Measurements from ENCODE around the gene SLC22A23.

The SLC22A23 gene

DNA sequence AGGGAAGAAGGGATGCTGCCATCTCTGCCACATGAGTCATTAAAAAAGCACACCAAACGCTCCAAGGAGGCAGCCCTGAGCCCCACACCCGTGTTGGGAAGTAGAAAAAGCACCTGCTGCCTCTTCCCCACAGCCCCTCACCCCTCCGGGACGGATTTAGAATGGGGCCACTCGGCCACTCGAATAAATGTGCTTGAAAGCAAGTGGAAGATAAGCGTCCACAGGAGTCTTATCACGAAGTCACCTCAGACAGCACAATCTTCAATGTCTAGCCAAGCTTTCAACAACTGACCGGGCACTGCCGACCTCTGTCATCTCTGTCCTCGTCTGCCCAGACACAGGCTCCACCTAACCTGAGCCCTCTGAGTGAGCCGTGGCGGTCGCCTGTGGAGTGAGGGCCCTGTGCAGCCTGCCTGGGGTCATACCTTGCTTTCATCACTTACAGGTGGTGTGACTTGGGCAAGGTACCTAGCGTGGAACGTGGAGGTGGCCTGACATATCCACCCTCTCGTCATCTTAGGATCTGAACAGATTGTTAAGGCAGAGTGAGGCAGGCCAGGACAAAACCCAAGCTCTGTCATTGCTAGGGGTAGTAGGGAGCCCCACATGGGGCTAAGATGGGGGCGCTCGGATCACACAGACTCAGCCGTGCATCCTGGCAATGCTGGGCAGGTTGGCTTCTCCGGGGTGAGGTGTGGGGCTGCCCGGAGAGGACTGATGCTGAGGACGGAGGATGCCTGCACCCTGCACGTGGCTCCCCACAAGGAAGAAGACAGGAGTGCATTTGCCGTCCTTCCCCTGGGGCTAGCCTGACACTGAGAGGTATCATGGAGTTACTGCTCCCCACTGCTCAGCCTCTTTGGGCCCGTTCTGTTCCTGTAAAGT, 163.3 kb downstream of the SLC22A23 start:
- no peak for DNase-seq

DNA sequence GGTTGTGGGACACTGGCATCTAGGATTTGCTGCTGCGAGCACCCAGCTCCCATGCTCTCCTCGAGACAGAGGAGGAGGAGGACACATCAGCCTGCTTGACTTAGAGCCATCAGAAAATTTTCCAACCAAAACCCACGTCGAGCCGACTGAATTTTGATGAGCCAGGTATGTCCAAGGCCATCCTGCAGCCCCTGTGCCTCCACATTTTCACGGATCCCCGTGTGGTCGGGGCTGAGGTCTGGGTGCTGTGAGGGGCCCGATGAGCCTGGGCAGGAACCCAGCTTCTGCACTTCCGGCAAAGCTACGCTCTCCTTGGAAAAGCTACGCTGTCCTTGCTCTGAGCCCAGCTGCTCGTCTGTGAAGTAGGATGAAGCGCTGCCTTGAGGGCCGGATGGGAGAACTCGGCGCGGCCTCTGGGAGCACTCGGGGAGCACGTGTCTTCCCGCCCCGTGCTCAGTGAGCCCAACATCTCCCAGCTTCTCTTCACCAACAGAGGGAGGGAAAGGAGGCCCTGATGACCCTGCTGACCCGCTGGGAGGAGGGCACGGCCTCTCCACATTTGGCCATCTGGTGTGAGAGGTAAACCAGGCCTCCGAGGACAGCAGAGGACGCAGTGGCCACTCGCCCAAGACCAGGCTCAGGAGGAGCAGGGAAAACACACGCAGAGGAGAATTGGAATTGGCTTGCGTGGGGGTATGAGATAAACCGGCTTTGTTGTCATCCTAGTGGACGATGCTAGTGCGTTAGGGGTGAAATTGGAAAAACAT, 164.2 kb downstream of the SLC22A23 start:
- DNase-seq, result no peak

DNA sequence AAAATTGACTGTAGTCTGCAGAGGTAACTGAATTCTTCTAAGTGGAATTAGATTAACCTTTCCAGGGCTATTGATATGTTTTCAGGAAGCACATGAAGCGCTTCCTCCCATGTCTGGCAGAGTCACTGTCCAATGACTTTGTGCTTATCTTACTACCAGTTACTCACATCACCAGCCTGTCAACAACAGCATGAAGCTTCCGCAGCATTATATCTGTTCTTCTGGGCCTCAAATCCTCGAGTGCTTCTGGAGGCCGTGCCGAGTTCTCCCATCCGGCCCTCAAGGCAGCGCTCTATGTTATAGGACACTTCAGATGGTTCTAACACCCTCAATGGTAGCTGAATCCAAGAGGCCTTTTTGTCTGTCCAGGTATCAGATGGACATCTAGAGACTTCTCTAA, 164.9 kb downstream of the SLC22A23 start:
- no peak for DNase-seq

DNA sequence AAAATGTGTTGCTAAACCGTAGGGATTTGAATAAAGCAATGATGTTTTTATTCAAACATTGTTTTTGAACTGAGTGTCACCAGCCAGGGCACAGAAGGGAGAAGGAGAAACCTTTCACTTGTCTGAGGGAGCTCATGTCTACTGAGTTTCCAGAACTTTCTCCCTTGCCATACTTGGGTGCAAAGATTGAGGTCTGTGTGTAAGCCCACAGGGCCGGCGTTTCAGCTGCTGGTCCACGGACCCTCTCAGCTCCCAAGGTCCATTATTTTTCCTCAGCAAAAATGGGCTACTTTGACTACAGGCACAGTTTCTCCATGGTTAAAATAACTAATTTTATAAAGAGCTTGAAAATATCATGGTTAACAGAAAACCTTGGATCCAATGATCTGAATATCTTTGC, 165.5 kb downstream of the SLC22A23 start:
- no peak for DNase-seq

DNA sequence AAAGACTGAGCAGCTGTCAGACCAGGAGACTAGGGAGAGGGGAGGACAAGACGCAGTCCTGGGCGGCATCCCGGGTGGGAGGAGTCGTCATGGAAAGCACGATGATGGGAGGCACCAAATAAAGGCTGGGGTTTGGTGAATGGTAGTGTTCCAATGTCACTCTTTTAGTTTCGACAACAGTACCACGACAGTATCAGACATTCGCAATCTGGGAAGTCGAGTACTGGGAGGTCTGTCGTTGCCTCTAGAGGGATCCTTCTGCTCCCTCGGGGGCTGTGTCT, 166.0 kb downstream of the SLC22A23 start:
- DNase-seq, result no peak

DNA sequence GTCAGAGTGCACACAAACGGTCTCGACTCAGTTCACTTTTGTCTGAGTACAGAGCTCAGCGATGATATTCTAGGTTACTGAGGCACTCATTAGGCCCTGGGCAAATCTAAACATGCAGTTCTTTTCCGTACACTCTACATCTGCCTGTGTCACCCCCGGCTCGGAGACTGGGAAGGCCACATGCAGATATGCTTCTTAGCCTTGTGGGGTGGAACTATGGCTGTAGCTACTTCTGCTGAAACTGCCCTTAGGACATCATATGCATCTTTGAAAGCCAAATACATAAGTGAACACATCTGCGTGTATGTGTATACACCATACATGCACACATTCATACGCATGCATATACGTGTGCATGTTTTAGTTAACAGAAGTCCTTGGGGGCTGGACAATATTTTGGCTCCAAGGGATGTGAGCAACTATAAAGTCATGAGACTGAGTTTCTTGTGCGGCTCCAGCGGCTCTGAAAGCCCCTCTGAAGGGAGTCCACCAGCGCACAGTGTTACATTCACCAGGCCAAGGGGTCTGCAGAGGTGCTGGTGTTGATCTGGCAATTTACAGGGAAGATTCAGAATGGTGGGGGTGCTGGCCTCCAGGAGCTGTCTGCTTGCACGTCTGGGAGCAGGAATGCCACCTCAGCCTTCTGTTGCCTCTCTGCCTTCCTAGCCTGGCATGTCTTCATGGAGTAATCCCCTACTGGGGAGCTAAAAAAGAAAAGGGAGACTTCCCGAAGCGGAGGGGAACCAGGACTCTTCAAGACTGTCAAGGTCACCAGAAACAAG, 166.5 kb downstream of the SLC22A23 start:
- no peak for DNase-seq

DNA sequence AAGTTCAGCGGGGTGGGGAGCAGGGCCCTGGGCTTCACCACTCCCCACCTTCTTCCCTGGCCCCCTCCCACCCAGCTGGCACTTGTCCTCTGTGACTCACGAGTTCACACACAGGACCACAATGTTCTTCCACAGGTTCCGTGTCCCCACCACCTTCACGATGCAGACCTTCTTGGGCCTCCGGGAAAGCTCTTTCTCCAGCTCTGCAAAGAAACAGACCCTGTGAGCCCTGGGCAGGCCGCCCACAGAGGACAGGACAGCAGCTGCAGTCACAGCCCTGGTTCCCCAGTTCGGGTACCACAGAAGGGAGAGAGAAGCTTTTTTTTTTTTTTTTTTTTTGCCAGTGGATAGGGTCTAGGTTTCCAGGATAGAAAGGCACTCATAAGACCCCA, 167.2 kb downstream of the SLC22A23 start:
- no peak for DNase-seq

DNA sequence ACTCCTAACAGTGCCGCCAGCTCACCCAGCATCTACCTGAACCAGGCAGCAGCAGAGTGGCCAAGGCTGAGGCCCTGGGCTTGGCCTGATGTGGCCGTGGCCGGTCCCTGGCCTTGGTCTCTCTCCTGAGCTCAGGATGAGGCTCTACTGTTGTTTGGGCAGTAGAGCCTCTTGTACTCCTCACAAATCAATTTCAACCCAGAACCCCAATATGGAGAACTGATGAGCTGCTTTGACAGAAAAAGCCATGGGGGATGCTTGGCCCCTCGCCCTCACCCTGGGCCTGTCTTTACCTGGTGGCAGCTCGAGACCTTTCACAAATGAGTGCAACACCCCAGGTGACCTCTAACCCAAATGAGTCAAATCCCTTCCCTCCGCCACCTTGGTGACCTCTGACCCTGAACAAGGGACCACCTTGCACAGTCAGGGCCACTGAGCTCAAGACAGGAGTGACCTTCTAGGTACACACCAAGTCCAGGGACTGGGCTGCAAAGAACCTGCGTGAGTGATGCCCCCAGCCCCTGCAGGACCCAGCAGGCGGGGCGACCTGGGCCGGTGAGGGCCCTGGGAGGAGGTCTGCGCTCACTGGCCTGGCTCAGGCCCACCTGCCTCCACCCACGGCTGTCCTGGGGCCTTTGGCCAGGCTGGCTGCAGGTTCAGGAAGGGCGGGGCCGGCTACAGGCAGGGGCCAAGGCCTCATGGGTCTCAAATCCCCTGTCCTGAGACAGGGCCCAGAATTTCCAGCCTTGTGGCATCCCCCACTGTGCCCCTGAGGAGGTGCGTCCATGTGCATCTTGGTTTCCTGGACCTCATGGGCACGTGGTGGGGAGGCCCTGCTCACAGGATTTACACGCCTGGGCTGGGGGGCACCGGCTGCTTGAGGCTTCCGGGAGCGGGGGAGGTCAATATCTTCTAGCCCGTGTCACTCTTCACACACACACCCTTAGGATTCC, 167.9 kb downstream of the SLC22A23 start:
- DNase-seq, result no peak

DNA sequence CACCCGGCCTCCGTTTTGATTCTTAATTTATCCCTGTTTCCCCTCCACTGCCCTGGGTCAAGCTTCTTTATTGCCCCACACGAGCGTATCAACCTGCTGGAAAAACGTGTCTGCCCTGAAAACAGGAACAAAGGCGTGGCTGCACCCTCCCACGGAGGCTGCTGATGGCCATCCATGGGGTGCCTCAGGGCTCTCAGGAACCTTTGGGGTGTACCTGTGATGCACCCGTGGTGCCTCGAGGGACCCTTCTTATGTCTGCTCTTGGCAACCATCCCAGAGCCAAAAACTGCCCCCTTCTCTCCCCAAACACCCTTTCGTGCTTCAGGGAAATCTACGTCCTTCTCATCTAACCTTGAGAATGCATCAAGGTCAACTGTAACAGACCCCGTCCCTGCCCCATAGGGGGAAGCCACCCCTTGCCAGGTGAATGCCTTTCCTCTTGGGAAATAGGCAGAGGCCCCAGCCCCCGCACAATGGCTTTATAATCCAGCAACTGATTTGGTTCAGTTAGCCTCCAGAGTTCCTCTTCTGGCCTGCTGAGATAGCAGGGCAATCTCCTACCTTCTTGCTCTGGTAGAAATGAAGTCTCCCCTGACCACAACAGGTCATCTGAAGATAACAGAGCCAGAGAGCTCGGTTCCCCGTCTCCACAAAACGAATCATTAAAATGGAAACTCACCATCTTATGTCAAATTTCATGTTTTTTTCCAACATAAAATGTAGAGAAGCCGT, 168.7 kb downstream of the SLC22A23 start:
- no peak for DNase-seq

DNA sequence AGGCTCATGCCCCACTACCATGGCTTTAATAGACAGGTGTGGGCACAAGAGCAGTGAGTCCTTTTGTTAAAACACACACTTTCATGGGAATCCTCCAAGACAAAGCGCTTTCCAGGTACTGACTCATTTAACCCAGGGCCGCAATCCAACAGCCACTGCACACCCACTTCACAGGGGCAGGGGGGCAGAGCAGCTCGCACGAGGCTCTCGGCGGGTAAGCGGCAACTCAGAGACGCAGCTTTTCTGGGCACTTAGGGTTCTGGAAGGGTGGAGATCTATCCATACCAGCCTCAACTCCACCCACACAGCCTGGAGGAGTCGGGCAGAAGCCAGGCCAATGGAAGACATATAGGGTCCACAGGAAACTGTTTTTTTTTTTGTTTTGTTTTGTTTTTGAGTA, 169.5 kb downstream of the SLC22A23 start:
- no peak for DNase-seq

DNA sequence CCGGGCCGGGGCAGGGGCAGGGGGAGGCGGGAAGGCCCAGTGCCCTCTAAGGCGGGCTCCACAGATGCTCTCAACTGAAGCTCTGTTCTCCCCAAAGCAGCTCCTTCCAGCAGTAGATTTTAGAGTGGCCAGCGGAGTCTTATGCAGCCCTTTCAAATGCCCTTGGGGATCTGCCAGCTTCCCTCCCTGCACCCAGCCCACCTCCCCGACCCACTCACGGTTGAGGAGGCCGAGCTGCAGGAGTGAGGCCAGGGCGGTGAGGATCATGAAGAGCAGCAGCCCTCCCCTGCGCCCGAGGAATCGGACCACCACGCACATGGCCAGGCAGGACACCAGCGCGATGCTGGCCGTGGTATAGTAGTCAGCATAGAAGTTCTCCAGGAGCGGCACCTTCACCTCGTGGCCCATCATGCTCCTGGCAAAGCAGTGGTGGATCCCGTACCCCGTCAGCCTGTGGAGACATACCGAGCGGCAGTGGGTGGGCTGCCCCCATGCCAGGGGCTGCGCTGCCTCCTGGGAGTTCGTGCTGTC, 170.1 kb downstream of the SLC22A23 start:
- no peak for DNase-seq

DNA sequence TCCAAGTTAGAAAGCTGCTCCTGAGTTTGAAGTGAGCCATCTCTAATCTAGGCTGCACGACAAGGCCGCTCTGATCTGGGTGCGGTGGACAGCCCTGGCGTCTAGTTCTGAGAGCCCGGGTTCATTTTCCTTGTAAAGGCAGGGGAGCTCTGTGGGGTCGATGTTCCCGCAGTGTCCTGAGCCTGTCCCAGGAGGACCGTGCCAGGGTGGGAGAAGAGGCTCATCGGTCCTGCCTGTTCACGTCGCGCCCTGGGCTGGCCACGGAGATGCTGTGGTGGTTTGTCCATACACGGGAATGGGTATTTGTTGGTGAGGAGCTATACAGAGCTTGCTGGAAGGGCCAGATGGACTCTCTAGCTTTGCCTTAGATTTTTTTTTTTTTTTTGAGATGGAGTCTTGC, 171.1 kb downstream of the SLC22A23 start:
- no peak for DNase-seq

DNA sequence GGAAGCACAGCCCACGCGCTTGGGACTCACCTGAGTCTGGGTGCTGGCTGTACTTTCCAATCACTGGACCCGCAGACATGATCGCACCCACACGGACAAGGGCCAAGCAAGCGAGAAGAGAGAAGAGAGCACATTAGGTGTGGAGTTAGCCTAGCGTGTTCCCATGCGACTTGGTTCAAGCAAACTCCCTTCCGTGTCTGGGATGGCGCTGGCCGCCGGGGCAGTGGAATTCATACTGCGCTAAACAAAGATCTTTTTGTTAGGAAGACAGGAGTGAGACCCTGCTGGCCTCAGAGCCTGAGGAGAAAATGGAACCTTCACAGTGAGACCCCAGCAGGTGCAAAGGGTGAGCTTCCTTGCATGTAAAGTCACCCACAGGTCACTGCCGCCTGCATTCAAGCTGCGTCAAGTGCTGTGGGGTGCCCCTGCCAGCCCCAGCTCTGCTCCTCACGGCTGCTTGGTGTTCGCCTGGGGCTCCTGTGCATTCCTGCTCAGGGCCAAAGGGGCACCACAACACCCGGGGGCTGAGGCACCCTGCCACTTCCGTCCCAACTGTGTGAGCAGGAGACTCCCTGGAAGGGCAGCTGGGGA, 171.7 kb downstream of the SLC22A23 start:
- DNase-seq, result no peak

DNA sequence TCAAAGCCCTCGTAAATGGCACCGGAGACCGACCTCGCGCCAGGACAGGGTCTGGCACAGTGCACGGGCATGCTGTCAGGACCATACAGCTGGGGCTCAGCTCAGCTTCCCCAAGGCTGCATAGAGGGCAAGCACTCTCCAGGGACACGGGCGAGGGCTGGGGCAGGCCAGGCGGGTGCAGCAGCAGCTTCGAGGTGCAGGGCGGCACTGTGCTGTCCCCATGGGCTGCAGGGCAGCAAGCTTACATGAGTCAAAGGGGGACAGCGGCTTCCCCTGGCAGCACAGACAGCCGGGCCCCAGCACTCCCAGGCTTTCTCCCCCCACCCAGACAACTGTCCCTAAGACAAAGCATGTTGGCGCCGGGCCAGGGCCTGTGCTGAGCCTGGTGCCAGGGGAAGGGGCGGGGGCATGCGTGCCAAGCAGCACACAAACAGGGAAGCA, 172.4 kb downstream of the SLC22A23 start:
- no peak for DNase-seq

DNA sequence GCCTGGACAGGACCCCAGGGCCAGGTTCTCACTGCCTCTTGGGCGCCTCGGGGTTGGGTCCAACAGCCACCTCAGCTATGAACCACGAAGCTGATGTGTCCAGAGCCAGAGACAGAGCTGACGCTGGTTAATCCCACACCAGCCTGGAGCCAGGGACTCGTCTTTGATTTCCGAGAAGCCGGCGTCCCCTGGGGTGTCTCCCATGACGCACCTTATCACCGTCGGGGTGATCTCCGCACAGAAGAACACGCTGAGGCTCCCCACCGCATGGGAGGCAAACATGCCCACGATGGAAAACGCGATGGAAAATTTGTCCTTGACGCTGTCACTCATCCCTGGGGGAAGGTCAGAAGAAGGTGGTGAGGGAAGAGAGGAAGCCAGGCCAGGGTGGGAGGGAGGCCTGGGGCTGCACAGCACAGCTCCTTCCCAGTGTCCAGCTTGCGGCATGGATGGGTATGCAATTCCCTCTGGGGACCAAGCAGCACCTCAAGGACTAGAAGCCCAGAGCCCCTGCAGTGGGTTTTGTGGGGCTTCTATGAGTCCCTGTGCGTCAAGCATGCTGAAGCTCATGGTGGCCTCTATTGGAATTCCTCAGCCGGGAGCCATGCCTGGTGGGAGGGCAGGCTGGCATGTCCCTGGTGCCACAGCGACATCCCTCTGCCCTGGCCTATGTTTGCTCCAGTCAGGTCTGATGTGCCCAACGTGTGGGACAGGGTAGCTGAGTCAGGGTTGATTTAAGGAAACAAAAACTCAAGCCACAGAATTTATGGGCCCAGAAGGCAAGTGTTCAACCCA, 173.0 kb downstream of the SLC22A23 start:
- DNase-seq, result no peak

DNA sequence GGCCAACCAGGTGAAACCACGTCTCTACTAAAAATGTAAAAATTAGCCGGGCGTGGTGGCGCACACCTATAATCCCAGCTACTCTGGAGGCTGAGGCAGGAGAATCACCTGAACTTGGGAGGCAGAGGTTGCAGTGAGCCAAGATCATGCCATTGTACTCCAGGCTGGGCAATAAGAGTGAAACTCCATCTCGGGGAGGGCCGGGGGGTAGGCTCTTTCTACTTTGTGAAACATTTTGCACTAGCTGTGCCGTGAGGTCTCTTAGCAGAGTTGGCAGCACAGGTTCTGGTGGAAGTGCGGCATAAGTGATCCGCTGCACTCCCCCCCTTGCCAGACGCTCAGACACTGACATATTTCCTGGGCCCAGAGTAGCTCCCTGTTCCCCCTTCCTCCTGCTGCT, 173.6 kb downstream of the SLC22A23 start:
- no peak for DNase-seq

DNA sequence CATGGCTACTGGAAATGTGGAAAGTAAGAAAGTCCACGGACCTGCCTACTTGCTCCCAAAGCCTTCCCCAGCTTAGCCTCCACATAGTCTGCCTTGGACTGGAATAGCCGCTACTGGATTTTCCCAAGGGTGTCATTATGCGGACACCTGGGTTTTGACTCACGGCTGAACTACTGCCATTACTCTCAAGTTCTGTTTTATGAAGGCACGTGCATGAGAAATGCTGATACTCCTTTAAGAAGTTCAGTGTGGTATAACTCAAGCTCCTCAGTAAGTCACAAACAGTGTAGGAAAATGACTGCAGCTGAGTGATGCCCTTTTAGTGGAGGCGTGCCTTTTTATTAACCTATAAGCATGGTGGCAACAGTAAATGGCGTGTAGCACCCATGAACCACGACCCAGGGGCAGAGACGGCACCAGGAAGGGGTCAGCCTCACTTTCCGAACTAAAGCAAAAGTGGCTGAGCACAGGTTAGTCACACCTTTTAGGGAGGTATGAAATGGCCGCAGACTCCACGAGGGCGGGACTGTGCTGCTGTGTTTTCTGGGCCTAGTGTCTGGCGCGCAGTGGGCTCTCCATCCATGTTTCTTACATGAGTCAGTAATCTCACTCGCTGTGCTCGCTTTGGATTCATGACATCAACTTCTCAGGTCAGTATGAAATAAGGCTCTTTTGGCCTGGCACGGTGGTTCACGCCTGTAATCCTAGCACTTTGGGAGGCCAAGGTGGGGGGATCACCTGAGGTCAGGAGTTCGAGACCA, 174.2 kb downstream of the SLC22A23 start:
- no peak for DNase-seq

DNA sequence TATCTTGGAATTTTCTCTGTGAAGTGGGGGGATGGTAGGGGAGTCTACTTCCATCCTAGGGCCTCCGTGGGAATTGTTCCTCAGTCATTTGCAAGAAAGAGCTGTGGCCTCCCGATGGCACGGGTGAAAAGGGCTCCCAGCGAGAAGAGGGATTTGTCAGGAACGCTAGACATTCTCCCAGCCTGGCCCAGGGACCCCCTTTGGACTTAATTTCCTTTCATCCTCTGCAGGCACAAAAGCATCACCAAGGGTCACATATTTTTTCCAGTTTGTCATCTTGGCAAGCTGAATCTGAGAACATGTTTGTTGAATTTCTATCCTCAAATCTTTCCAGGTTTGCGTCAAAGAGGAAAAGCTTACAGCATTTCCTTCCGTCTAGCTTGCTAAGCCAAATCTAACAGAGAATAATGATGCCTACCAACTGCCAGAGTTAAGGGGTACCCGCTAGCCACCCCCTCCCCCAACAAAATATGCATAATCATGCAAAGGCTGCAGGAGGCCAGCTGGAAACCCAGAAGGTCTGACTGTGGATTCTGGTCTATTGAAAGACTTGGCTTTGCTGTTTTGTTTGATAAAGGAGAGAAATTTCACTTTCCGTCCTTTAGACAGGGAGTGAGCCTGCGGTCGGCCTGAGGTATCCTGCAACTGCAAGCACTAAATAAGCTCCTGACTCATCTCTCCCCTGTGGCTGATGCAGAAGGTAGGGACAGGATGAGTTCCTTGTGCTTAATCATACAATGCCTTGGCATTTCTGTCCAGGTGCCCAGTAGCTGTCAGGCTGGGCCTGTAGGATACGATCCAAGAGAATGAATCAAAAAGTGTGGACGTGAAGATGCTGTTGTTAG, 175.0 kb downstream of the SLC22A23 start:
- DNase-seq, result no peak

Data from activated gamma-delta T cell (primary cell).